ENCODE results near the gene CLK2. TPM values are rescaled to one million over a fixed set of nuclear protein-coding genes. Genes with fewer than 3 reads are reported as not detected.
"Not testable (repeated sequence)": the region's sequence is repeated elsewhere in the genome, so short reads cannot be mapped to it uniquely, and the experiment has no call there.

The CLK2 gene
- total RNA-seq, 1 donor from 2014 or later: 19.7 TPM

DNA sequence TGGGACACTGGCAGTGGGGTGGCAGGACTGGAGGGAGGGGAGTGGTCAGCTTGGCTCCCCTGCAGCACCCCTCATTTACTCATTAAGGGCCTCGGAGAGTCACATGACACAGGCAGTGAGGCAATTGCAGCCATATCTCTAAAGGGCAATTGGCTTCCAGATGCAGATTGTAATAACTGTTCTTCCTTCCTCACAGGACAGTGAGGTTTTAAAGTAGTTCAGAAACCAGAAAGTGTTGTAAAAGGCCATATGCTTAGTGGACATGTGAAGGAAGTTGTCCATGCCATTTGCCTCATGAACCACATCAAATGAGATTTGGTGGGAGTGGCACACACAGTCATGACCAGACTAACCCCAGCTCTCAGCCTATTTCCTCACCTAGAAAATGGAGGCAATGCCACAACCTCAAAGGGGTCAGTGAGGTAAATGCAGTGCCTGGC, 53.7 kb downstream of the CLK2 start:
- TF ChIP-seq, protein P1, sequence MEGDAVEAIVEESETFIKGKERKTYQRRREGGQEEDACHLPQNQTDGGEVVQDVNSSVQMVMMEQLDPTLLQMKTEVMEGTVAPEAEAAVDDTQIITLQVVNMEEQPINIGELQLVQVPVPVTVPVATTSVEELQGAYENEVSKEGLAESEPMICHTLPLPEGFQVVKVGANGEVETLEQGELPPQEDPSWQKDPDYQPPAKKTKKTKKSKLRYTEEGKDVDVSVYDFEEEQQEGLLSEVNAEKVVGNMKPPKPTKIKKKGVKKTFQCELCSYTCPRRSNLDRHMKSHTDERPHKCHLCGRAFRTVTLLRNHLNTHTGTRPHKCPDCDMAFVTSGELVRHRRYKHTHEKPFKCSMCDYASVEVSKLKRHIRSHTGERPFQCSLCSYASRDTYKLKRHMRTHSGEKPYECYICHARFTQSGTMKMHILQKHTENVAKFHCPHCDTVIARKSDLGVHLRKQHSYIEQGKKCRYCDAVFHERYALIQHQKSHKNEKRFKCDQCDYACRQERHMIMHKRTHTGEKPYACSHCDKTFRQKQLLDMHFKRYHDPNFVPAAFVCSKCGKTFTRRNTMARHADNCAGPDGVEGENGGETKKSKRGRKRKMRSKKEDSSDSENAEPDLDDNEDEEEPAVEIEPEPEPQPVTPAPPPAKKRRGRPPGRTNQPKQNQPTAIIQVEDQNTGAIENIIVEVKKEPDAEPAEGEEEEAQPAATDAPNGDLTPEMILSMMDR (IDR thresholded peaks at IDR 0.05; ENCODE audit: insufficient read depth, low read length, severe bottlenecking): no peak
- no peak overlapping the region for H3K4me3 ChIP-seq (ENCODE audit: low read depth, low read length)
- DNase-seq (ENCODE audit: low read depth): no peak
- H3K27me3 ChIP-seq (ENCODE audit: control insufficient read depth, insufficient read depth, low read length): no peaks in the 10 kb centered on the region
- H3K36me3 ChIP-seq (ENCODE audit: control insufficient read depth, insufficient read depth, low read length): no peaks in the 10 kb centered on the region
- FAIRE-seq: no peak

DNA sequence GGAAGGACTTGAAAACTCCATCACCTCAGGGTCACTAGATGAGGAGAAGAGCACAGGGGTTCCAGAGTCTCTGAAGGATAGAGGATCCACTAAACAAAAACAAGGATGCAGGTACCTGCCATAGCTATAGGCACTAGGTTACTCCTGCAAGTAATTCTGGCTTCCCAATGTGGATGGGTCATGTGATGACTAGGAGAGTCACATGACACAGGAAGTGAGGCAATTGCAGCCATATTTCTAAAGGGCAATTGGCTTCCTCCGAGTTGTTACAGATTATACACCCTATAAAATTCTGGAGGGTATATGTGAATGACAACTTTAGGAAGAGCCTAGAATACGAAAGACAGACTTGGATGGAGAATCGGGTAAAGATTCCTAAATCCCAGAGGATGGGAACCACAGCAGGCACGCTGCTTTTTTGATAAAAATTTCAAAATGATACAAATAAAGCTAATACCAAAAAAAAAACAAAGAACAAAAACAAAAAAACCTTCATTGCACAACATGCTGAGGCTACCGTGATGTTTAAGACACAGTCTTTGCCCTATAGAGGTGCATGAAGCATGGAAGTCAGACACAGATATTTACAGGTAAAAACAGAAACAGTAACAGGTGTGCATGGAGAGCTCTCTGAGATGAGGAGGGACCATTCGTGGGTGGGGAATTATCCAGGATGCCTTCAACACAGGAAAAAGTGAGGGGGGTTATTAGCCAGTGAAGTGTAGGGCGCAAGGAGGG, 54.3 kb downstream of the CLK2 start:
- Histone ChIP-seq H3K27me3 (ENCODE audit: control insufficient read depth, insufficient read depth, low read length) (no peaks in the 10 kb centered on the region), H3K36me3 (ENCODE audit: control insufficient read depth, insufficient read depth, low read length) (no peaks in the 10 kb centered on the region), H3K4me3 (ENCODE audit: low read depth, low read length) (no peak overlapping the region)
- DNase-seq (ENCODE audit: low read depth) (peak; percentile 63), FAIRE-seq (no peak)
- TF ChIP-seq, protein P1 (IDR thresholded peaks at IDR 0.05; ENCODE audit: insufficient read depth, low read length, severe bottlenecking): no peak

DNA sequence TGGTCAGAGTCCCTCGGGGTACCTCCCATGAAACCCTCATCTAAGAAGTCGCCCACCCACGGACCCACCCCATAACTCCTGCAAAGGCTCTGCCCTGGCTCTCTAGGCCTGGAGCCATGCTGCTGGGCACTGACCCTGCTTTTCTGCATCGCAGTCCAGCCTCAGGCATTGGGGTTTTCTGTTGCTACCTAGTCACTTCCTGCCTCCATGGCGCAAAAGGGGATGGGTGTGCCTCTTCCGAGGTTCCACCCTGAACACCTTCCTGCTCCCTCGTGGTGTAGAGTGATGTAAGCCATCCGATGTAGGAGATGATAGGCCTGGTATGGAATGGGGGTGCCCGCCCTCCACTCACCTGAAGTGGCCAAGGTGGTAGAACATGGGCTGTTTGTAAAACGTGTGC, 58.6 kb downstream of the CLK2 start:
- not testable (repeated sequence) for H3K4me3 ChIP-seq (ENCODE audit: low read depth, low read length); H3K36me3 ChIP-seq (ENCODE audit: control insufficient read depth, insufficient read depth, low read length); DNase-seq (ENCODE audit: low read depth); H3K27me3 ChIP-seq (ENCODE audit: control insufficient read depth, insufficient read depth, low read length)
- peak; percentile 72 for FAIRE-seq

Other genes starting within 250 kb of the CLK2 start
- under 0.01 and 0.13 TPM in 2 replicates for gene DCST2, start 239.7 kb downstream of the CLK2 start, total RNA-seq
- not detected in 2 replicates for gene DCST1, start 239.7 kb downstream of the CLK2 start, total RNA-seq
- 181 and 322 TPM in 2 replicates for gene ADAM15, start 222.2 kb downstream of the CLK2 start, total RNA-seq
- 8.7 and 12.9 TPM in 2 replicates for gene EFNA4, start 209.8 kb downstream of the CLK2 start, total RNA-seq
- 3.7 and 11.9 TPM in 2 replicates for gene EFNA3, start 194.7 kb downstream of the CLK2 start, total RNA-seq
- gene EFNA1, start 145.6 kb downstream of the CLK2 start, total RNA-seq: 31.9 and 54.3 TPM in 2 replicates
- gene SLC50A1, start 137.7 kb downstream of the CLK2 start, total RNA-seq: 149 and 161 TPM in 2 replicates
- 37.4 and 43.5 TPM in 2 replicates for gene DPM3, start 133.0 kb downstream of the CLK2 start, total RNA-seq
- gene KRTCAP2, start 100.2 kb downstream of the CLK2 start, total RNA-seq: 76.3 and 133 TPM in 2 replicates
- 0.26 and 0.64 TPM in 2 replicates for gene TRIM46, start 99.7 kb downstream of the CLK2 start, total RNA-seq
- gene THBS3, start 65.6 kb downstream of the CLK2 start, total RNA-seq: 16.3 and 19.6 TPM in 2 replicates
- 48.4 and 49.5 TPM in 2 replicates for gene MTX1, start 64.8 kb downstream of the CLK2 start, total RNA-seq
- gene ENTREP3, start 18.0 kb downstream of the CLK2 start, total RNA-seq: 3.2 and 3.7 TPM in 2 replicates
- gene SCAMP3, start 11.1 kb downstream of the CLK2 start, total RNA-seq: 23.4 and 26.9 TPM in 2 replicates
- 0.90 and 1.1 TPM in 2 replicates for gene HCN3, start 4.0 kb upstream of the CLK2 start, total RNA-seq
- gene PKLR, start 27.9 kb upstream of the CLK2 start, total RNA-seq: not detected in 2 replicates
- 103 and 167 TPM in 2 replicates for gene FDPS, start 35.4 kb upstream of the CLK2 start, total RNA-seq
- gene RUSC1, start 47.4 kb upstream of the CLK2 start, total RNA-seq: 13.2 and 20.6 TPM in 2 replicates